ENCODE results near the gene SEC14L1. TPM values are rescaled to one million over a fixed set of nuclear protein-coding genes. Genes with fewer than 3 reads are reported as not detected.

The SEC14L1 gene
- total RNA-seq, 1 experiment from 2014 or later: 58.6 TPM

DNA sequence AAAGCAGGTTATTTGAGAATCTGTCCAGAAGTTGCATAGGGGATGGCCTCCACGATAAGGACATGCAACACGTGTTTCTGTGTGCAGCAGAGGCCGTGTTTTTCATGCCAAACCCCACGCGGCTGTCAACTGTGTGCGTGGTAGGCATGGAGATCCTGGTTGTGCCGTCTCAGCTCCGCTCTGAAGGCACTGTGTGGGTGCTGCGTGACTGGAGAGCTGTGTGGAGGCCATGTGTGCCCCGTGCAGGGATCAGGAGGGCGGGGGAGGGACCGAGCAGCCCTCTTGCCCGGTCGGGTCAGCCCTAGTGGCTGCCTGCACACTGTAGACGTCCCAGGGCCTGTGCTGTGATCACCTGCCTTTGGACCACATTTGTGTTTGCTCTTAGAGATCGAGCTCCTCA, 74.5 kb downstream of the SEC14L1 start:
- Histone ChIP-seq H2BK120ac (ENCODE audit: low read depth, low read length, poor library complexity, severe bottlenecking) (no peak overlapping the region), H3K56ac (ENCODE audit: insufficient read length, low read depth, low read length) (no peak overlapping the region), H3T11ph (ENCODE audit: low read length) (no peak overlapping the region), H3K27me3 (ENCODE audit: insufficient read depth, low read length) (no peaks in the 10 kb centered on the region), H2BK20ac (ENCODE audit: low read depth, low read length, poor library complexity, severe bottlenecking) (no peak overlapping the region), H3K79me1 (ENCODE audit: insufficient read depth, low read depth, low read length, poor library complexity, severe bottlenecking) (no peaks in the 10 kb centered on the region), H3K23me2 (ENCODE audit: insufficient read length, low read depth, low read length, poor library complexity, severe bottlenecking) (no peaks in the 10 kb centered on the region), H2AK5ac (ENCODE audit: insufficient read length, low read length) (no peak overlapping the region), H3K9me3 (ENCODE audit: control insufficient read depth, low read depth, low read length) (no peaks in the 10 kb centered on the region), H3K4ac (ENCODE audit: low read depth, low read length) (no peak overlapping the region), H2BK12ac (ENCODE audit: insufficient read length, low read depth, low read length) (no peak overlapping the region), H3K9ac (ENCODE audit: extremely low read depth, insufficient read length, low read length) (no peak overlapping the region), H2AFZ (ENCODE audit: low read length) (no peak overlapping the region), H3K23ac (ENCODE audit: insufficient read length, low read depth, low read length) (no peak overlapping the region), H4K5ac (ENCODE audit: insufficient read length, low read depth, low read length) (no peak overlapping the region), H2BK5ac (ENCODE audit: insufficient read length, low read length) (no peak overlapping the region), H3K4me2 (ENCODE audit: insufficient read depth, insufficient read length, low read length) (no peak overlapping the region), H4K91ac (ENCODE audit: insufficient read length, low read depth, low read length) (no peak overlapping the region), H3K79me2 (ENCODE audit: insufficient read depth, low read length) (no peaks in the 10 kb centered on the region), H3K27ac (ENCODE audit: insufficient read length, low read depth, low read length) (no peak overlapping the region), H3K18ac (ENCODE audit: insufficient read length, low read depth, low read length) (no peak overlapping the region), H3K14ac (ENCODE audit: insufficient read depth, low read length) (no peak overlapping the region), H3K4me1 (ENCODE audit: insufficient read depth, low read length) (no peaks in the 10 kb centered on the region), H4K20me1 (ENCODE audit: control insufficient read depth, insufficient read depth, insufficient read length) (no peaks in the 10 kb centered on the region), H4K8ac (replicated peaks; ENCODE audit: insufficient read length, low read depth, low read length) (no peak overlapping the region), H2BK15ac (ENCODE audit: low read depth, low read length) (no peak overlapping the region)
- Mint-ChIP-seq H3K27ac (no peak overlapping the region), H3K4me3 (no peak overlapping the region), H3K36me3 (ENCODE audit: insufficient read depth in 1 of 3, low read depth in 3 of 3) (peaks cover 8 to 47% (median 45%) of the 10 kb centered on the region in 3 experiments; a peak in 6 of 7 replicates), H3K9me3 (no peaks in the 10 kb centered on the region), H3K4me1 (peaks cover 2 to 5% of the 10 kb centered on the region in 2 experiments; a peak in 3 of 4 replicates), H3K27me3 (ENCODE audit: low read depth) (no peaks in the 10 kb centered on the region)
- WGBS (ENCODE audit: extremely low coverage, insufficient read length, low lambda C conversion rate): no CpG with 5 or more reads among the region's 16 CpGs
- no peak for TF ChIP-seq CTCF (conservative IDR thresholded peaks at IDR 0.05)
- no peak for DNase-seq
